Measurements from ENCODE around the gene LLPH. TPM values are rescaled to one million over a fixed set of nuclear protein-coding genes. Genes with fewer than 3 reads are reported as not detected.

The LLPH gene
- total RNA-seq, 1 donor = 5.1 TPM

DNA sequence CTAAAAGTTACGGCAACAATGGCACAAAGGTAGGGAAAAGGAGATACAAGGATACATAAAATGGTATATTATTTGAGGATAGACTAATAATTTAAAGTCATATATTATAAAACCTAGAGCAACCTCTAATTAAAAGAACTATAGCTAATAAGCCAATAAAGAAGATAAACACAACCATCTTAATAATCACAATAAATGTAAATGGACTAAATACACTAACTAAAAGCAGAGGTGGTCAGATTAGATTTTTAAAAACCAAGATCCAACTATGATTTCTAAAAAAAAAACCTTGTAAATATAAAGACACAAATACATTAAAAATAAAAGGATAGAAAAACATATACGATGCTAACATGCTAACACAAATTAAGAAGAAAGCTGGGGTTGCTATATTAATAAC lies 10.7 kb upstream of the LLPH start:
- TF ChIP-seq, protein P1, sequence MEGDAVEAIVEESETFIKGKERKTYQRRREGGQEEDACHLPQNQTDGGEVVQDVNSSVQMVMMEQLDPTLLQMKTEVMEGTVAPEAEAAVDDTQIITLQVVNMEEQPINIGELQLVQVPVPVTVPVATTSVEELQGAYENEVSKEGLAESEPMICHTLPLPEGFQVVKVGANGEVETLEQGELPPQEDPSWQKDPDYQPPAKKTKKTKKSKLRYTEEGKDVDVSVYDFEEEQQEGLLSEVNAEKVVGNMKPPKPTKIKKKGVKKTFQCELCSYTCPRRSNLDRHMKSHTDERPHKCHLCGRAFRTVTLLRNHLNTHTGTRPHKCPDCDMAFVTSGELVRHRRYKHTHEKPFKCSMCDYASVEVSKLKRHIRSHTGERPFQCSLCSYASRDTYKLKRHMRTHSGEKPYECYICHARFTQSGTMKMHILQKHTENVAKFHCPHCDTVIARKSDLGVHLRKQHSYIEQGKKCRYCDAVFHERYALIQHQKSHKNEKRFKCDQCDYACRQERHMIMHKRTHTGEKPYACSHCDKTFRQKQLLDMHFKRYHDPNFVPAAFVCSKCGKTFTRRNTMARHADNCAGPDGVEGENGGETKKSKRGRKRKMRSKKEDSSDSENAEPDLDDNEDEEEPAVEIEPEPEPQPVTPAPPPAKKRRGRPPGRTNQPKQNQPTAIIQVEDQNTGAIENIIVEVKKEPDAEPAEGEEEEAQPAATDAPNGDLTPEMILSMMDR (IDR thresholded peaks at IDR 0.05; ENCODE audit: extremely low read depth, low read depth, low read length) = no peak
- H3K27me3 ChIP-seq (ENCODE audit: insufficient read depth, low read length) = no peaks in the 10 kb centered on the region
- DNase-seq (ENCODE audit: insufficient read length, low spot score, missing footprints) = no peak
- H3K36me3 ChIP-seq (ENCODE audit: insufficient read depth, low read length) = peaks cover 55% of the 10 kb centered on the region
- no peak overlapping the region for H3K4me3 ChIP-seq (ENCODE audit: insufficient read depth, low read length)
- peaks cover 23% of the 10 kb centered on the region for H3K79me2 ChIP-seq (ENCODE audit: insufficient read depth, low read length)
- no peaks in the 10 kb centered on the region for H3K4me1 ChIP-seq (ENCODE audit: insufficient read depth, low read length)
- H3K4me2 ChIP-seq (ENCODE audit: insufficient read depth, low read length) = no peak overlapping the region
- H3K9me3 ChIP-seq (ENCODE audit: low read depth, low read length) = no peaks in the 10 kb centered on the region
- no peak overlapping the region for H3K27ac ChIP-seq (ENCODE audit: low read depth, low read length)
- no peak overlapping the region for H2AFZ ChIP-seq (ENCODE audit: low read length)
- no peaks in the 10 kb centered on the region for H4K20me1 ChIP-seq (ENCODE audit: insufficient read depth, low read length)

DNA sequence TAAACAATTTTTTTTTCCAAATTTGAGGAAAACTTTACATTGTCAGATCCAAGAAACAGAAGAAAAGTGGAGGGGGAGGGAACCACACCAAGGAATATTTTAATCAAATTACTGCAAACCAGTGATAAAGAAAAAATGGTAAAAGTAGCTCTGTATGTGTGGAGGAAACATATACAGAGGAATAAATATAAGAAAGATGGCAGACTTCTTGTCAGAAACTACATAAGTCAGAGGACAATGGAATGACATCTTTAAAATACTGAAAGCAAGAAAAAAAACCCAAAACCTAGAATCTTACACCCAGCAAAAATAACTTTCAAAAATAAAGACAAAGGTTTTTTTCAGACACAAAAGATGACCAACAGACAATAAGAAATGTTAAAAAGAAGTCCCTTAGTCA lies 10.2 kb upstream of the LLPH start:
- Histone ChIP-seq H3K36me3 (ENCODE audit: insufficient read depth, low read length) (peaks cover 57% of the 10 kb centered on the region), H4K20me1 (ENCODE audit: insufficient read depth, low read length) (no peaks in the 10 kb centered on the region), H2AFZ (ENCODE audit: low read length) (no peak overlapping the region), H3K4me2 (ENCODE audit: insufficient read depth, low read length) (no peak overlapping the region), H3K27me3 (ENCODE audit: insufficient read depth, low read length) (no peaks in the 10 kb centered on the region), H3K27ac (ENCODE audit: low read depth, low read length) (no peak overlapping the region), H3K79me2 (ENCODE audit: insufficient read depth, low read length) (peaks cover 23% of the 10 kb centered on the region), H3K4me1 (ENCODE audit: insufficient read depth, low read length) (no peaks in the 10 kb centered on the region), H3K4me3 (ENCODE audit: insufficient read depth, low read length) (no peak overlapping the region), H3K9me3 (ENCODE audit: low read depth, low read length) (no peaks in the 10 kb centered on the region)
- TF ChIP-seq, protein P1 (IDR thresholded peaks at IDR 0.05; ENCODE audit: extremely low read depth, low read depth, low read length) = no peak
- no peak for DNase-seq (ENCODE audit: insufficient read length, low spot score, missing footprints)

DNA sequence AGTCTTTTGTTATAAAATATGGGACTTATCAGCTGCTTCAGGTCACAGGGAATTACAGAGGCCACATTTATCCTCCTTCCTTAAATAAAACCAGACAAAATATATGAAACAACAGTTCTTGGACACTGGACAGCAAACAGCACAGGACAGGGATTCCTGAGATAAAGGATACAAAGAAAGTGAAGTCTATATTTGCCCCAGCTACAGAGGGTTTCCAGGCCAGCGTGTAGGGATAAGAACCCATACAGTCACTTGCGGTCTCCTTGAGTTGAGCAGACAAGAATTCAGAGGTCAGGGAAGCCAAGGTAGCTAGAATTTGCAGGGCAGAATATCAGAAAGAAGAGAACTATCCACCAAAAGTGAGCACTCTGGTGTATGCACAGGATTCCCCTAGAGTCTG lies 8.8 kb upstream of the LLPH start:
- Histone ChIP-seq H3K79me2 (ENCODE audit: insufficient read depth, low read length) (peaks cover 21% of the 10 kb centered on the region), H3K4me2 (ENCODE audit: insufficient read depth, low read length) (no peak overlapping the region), H3K36me3 (ENCODE audit: insufficient read depth, low read length) (peaks cover 53% of the 10 kb centered on the region), H4K20me1 (ENCODE audit: insufficient read depth, low read length) (no peaks in the 10 kb centered on the region), H3K4me1 (ENCODE audit: insufficient read depth, low read length) (no peaks in the 10 kb centered on the region), H2AFZ (ENCODE audit: low read length) (no peak overlapping the region), H3K9me3 (ENCODE audit: low read depth, low read length) (no peaks in the 10 kb centered on the region), H3K4me3 (ENCODE audit: insufficient read depth, low read length) (no peak overlapping the region), H3K27me3 (ENCODE audit: insufficient read depth, low read length) (no peaks in the 10 kb centered on the region), H3K27ac (ENCODE audit: low read depth, low read length) (no peak overlapping the region)
- TF ChIP-seq, protein P1 (IDR thresholded peaks at IDR 0.05; ENCODE audit: extremely low read depth, low read depth, low read length) = no peak
- DNase-seq (ENCODE audit: insufficient read length, low spot score, missing footprints) = no peak

DNA sequence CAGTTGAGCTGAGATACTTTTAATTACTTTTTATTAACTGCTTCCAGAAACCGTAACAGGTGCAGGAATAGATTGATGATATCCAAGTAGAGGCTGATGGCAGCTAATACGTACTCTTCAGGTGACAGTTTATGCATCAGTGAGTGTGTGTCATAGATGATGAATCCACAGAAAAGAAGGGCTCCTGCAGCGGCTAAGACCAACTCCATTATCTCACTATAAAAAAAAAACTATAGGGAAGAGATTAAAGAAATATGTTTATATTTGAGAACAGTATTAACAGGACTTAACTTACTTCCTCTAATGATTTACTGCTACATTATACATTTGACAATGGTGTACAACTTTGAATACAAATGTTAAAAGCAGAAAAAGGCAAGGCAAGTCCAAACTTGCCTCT lies 7.4 kb upstream of the LLPH start:
- peaks cover under 1% of the 10 kb centered on the region for H3K4me1 ChIP-seq (ENCODE audit: insufficient read depth, low read length)
- H4K20me1 ChIP-seq (ENCODE audit: insufficient read depth, low read length) = no peaks in the 10 kb centered on the region
- no peaks in the 10 kb centered on the region for H3K9me3 ChIP-seq (ENCODE audit: low read depth, low read length)
- TF ChIP-seq, protein P1 (IDR thresholded peaks at IDR 0.05; ENCODE audit: extremely low read depth, low read depth, low read length) = no peak
- H3K4me2 ChIP-seq (ENCODE audit: insufficient read depth, low read length) = no peak overlapping the region
- no peak overlapping the region for H3K4me3 ChIP-seq (ENCODE audit: insufficient read depth, low read length)
- peaks cover 46% of the 10 kb centered on the region for H3K36me3 ChIP-seq (ENCODE audit: insufficient read depth, low read length)
- no peak for DNase-seq (ENCODE audit: insufficient read length, low spot score, missing footprints)
- peaks cover 14% of the 10 kb centered on the region for H3K79me2 ChIP-seq (ENCODE audit: insufficient read depth, low read length)
- no peak overlapping the region for H3K27ac ChIP-seq (ENCODE audit: low read depth, low read length)
- no peak overlapping the region for H2AFZ ChIP-seq (ENCODE audit: low read length)
- no peaks in the 10 kb centered on the region for H3K27me3 ChIP-seq (ENCODE audit: insufficient read depth, low read length)
